Measurements from ENCODE around the gene NUDCD2. TPM values are rescaled to one million over a fixed set of nuclear protein-coding genes. Genes with fewer than 3 reads are reported as not detected.
A peak's percentile ranks its signal among the peaks of the same experiment; 100 is the strongest.
"Not testable (repeated sequence)": the region's sequence is repeated elsewhere in the genome, so short reads cannot be mapped to it uniquely, and the experiment has no call there.

Gene NUDCD2
- total RNA-seq, 1 donor from 2014 or later: 19.2 TPM

DNA sequence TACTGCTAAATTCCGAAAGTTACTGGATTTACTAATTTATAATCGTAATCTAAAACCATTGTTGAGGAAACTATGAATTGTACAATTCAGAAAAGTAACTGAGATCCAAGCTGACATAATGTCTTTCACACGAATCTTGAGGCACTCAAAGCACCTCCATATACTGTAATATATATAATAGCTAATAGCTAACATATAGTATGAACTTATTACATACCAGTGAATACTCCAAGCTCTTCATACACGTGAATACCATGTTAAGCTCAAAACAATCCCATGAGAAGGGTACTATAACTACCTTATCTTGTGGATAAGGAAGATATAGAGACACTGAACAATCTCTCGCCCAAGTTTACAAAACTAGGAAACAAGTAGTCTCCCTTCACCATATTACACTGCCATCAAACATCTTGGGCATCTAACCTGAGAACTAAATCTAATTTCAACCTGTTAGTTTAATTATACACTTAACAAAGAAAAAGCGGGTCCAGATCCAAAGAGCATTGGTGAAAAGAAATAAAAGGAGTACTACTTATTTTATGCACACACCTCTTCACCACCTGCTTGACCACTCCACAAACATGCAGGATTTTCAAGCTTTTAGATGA, 1.0 kb downstream of the NUDCD2 start:
- peak overlapping the region; percentile 99 for H3K4me3 Mint-ChIP-seq (ENCODE audit: unreplicated experiment)
- peaks cover 8% of the 10 kb centered on the region for H3K9me3 Mint-ChIP-seq (ENCODE audit: unreplicated experiment)
- H3K4me1 Mint-ChIP-seq (ENCODE audit: low read depth, unreplicated experiment): peaks cover 4% of the 10 kb centered on the region
- DNase-seq: no peak
- H3K27me3 Mint-ChIP-seq (ENCODE audit: unreplicated experiment): peaks cover 6% of the 10 kb centered on the region
- TF ChIP-seq CTCF (IDR thresholded peaks at IDR 0.05; ENCODE audit: partially characterized antibody, unreplicated experiment): no peak
- H3K27ac Mint-ChIP-seq (ENCODE audit: unreplicated experiment): peak overlapping the region; percentile 96
- peaks cover 4% of the 10 kb centered on the region for H3K36me3 Mint-ChIP-seq (ENCODE audit: unreplicated experiment)

GRCh38 chr5:163456840-163457239, 3.1 kb downstream of the NUDCD2 start:
- Mint-ChIP-seq H3K36me3 (ENCODE audit: unreplicated experiment) (peaks cover 4% of the 10 kb centered on the region), H3K4me3 (ENCODE audit: unreplicated experiment) (no peak overlapping the region), H3K27me3 (ENCODE audit: unreplicated experiment) (peaks cover 6% of the 10 kb centered on the region), H3K4me1 (ENCODE audit: low read depth, unreplicated experiment) (peaks cover 4% of the 10 kb centered on the region), H3K9me3 (ENCODE audit: unreplicated experiment) (peaks cover 8% of the 10 kb centered on the region), H3K27ac (ENCODE audit: unreplicated experiment) (no peak overlapping the region)
- no peak for DNase-seq
- no peak for TF ChIP-seq CTCF (IDR thresholded peaks at IDR 0.05; ENCODE audit: partially characterized antibody, unreplicated experiment)

DNA sequence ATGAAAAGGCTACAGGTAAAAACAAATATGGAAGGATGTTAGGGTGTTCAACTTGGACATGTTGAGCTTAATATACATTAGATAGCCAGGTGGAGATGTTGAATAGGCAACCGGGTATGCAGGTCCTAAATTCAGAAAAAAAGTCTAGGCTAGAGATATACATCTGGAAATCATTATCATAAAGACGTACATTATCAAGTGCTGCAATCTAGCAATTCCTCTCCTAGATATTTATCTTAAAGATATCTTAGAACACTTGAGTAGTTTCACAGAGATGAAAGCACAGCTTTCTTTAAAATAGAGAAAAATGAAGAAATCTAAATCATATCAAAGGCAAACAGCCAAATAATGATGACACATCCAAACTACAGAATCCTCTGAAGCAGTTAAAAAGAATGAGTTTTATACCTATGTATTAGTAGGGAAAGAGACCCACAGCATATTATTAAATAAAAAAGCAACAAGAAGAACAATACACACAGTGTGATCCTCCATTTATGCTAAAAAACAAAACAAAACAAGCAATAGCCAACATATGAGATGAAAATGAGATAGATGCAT, 3.8 kb downstream of the NUDCD2 start:
- no peak overlapping the region for H3K27ac Mint-ChIP-seq (ENCODE audit: unreplicated experiment)
- TF ChIP-seq CTCF (IDR thresholded peaks at IDR 0.05; ENCODE audit: partially characterized antibody, unreplicated experiment): no peak
- no peak overlapping the region for H3K4me3 Mint-ChIP-seq (ENCODE audit: unreplicated experiment)
- DNase-seq: no peak
- peaks cover 4% of the 10 kb centered on the region for H3K36me3 Mint-ChIP-seq (ENCODE audit: unreplicated experiment)
- peaks cover 4% of the 10 kb centered on the region for H3K4me1 Mint-ChIP-seq (ENCODE audit: low read depth, unreplicated experiment)
- peaks cover 6% of the 10 kb centered on the region for H3K27me3 Mint-ChIP-seq (ENCODE audit: unreplicated experiment)
- H3K9me3 Mint-ChIP-seq (ENCODE audit: unreplicated experiment): peaks cover 8% of the 10 kb centered on the region

DNA sequence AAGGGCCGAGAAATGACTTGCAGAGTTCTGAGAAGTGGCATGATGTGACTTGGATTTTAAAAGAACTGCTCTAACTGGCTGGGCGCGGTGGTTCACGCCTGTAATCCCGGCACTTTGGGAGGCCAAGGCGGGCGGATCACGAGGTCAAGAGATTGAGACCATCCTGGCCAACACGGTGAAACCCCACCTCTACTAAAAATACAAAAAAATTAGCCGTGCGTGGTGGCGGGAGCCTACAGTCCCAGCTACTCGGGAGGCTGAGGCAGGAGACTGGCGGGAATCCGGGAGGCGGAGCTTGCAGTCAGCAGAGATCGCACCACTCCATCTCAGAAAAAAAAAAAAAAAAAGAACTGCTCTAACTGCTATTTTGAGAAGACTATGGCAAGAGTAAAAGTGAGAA, 4.5 kb downstream of the NUDCD2 start:
- not testable (repeated sequence) for H3K4me3 Mint-ChIP-seq (ENCODE audit: unreplicated experiment); DNase-seq; H3K4me1 Mint-ChIP-seq (ENCODE audit: low read depth, unreplicated experiment); H3K36me3 Mint-ChIP-seq (ENCODE audit: unreplicated experiment); H3K9me3 Mint-ChIP-seq (ENCODE audit: unreplicated experiment); H3K27ac Mint-ChIP-seq (ENCODE audit: unreplicated experiment); H3K27me3 Mint-ChIP-seq (ENCODE audit: unreplicated experiment)

DNA sequence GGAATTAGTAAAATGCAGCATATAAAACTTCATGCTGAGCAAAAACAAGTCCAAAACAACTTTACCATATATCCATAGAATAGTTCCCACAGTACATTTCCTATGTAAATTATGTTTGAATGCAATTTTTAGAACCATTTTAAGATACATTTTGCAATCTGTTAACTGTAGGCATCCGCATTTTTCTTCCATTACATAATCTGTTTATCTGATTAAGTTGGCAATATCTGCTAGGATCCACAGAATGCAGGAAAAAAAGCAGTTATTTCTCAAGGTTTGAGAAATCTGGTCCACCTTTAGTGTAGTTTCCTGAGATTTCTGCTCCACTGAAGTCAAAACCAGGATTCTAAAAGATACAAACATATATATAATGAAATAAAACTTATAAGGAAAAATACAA, 6.2 kb downstream of the NUDCD2 start:
- no peak for DNase-seq
- Mint-ChIP-seq H3K4me3 (ENCODE audit: unreplicated experiment) (no peak overlapping the region), H3K27me3 (ENCODE audit: unreplicated experiment) (no peaks in the 10 kb centered on the region), H3K36me3 (ENCODE audit: unreplicated experiment) (peaks cover 4% of the 10 kb centered on the region), H3K27ac (ENCODE audit: unreplicated experiment) (no peak overlapping the region), H3K9me3 (ENCODE audit: unreplicated experiment) (no peaks in the 10 kb centered on the region), H3K4me1 (ENCODE audit: low read depth, unreplicated experiment) (no peaks in the 10 kb centered on the region)
- no peak for TF ChIP-seq CTCF (IDR thresholded peaks at IDR 0.05; ENCODE audit: partially characterized antibody, unreplicated experiment)

Data from glutamatergic neuron (in vitro differentiated cells).